ENCODE measurements around the gene LRRC4C. TPM values are rescaled to one million over a fixed set of nuclear protein-coding genes. Genes with fewer than 3 reads are reported as not detected.

Gene LRRC4C
- total RNA-seq, 6 experiments from 2014 or later, result not detected

DNA sequence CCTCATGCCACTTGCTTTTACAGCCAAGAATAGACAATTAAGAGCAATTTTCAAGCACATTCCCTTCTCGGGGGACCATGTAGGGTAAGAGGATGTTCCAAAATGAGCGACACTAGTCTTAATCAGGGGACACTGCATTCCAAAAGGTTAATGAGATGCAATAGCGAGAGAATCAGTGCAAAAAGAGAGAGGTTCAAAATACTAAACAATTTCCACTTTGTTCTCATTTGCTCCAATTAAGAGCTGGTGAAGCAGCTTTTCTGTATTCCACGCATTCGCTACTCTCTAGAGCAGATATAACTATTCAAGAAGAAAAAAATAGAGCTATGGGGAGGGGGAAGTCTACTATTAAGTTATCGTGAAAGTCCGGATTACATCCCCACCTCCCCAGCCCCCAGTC lies 811 bp downstream of the LRRC4C start:
- H3K36me3 Mint-ChIP-seq (ENCODE audit: low read depth), result no peaks in the 10 kb centered on the region
- no peak overlapping the region for H3K4me3 Mint-ChIP-seq
- H3K9me3 Mint-ChIP-seq, result no peaks in the 10 kb centered on the region
- no peak for DNase-seq
- no peaks in the 10 kb centered on the region for H3K4me1 Mint-ChIP-seq (ENCODE audit: low read depth)
- no peak overlapping the region for H3K27ac Mint-ChIP-seq
- peaks cover 3% of the 10 kb centered on the region; the same call in 1 of the 2 replicates for H3K27me3 Mint-ChIP-seq (ENCODE audit: insufficient read depth)
- TF ChIP-seq, protein P1, sequence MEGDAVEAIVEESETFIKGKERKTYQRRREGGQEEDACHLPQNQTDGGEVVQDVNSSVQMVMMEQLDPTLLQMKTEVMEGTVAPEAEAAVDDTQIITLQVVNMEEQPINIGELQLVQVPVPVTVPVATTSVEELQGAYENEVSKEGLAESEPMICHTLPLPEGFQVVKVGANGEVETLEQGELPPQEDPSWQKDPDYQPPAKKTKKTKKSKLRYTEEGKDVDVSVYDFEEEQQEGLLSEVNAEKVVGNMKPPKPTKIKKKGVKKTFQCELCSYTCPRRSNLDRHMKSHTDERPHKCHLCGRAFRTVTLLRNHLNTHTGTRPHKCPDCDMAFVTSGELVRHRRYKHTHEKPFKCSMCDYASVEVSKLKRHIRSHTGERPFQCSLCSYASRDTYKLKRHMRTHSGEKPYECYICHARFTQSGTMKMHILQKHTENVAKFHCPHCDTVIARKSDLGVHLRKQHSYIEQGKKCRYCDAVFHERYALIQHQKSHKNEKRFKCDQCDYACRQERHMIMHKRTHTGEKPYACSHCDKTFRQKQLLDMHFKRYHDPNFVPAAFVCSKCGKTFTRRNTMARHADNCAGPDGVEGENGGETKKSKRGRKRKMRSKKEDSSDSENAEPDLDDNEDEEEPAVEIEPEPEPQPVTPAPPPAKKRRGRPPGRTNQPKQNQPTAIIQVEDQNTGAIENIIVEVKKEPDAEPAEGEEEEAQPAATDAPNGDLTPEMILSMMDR (IDR thresholded peaks at IDR 0.05), result no peak

DNA sequence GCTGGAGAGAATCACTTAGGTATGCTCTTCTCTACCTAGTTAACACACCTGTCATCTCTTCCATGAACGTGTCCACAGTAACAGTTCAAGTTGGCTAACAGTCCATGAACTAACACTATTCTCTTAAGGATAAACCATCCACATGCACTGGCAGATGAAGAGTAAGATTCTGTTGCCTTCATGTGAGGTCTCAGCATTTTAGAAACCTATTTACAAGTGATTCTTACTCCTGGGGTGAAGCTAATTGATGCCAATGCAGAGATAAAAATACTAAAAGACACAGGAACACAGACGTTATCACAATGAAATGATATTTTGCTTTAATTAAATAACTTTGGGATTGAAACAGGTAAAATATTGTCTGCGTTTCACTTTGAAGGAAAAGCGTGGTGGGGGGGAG lies 1.3 kb downstream of the LRRC4C start:
- Mint-ChIP-seq H3K36me3 (ENCODE audit: low read depth) (no peaks in the 10 kb centered on the region), H3K27ac (no peak overlapping the region), H3K4me3 (no peak overlapping the region), H3K9me3 (no peaks in the 10 kb centered on the region), H3K27me3 (ENCODE audit: insufficient read depth) (peaks cover 3% of the 10 kb centered on the region; the same call in 1 of the 2 replicates), H3K4me1 (ENCODE audit: low read depth) (no peaks in the 10 kb centered on the region)
- TF ChIP-seq, protein P1 (IDR thresholded peaks at IDR 0.05), result no peak
- no peak for DNase-seq

DNA sequence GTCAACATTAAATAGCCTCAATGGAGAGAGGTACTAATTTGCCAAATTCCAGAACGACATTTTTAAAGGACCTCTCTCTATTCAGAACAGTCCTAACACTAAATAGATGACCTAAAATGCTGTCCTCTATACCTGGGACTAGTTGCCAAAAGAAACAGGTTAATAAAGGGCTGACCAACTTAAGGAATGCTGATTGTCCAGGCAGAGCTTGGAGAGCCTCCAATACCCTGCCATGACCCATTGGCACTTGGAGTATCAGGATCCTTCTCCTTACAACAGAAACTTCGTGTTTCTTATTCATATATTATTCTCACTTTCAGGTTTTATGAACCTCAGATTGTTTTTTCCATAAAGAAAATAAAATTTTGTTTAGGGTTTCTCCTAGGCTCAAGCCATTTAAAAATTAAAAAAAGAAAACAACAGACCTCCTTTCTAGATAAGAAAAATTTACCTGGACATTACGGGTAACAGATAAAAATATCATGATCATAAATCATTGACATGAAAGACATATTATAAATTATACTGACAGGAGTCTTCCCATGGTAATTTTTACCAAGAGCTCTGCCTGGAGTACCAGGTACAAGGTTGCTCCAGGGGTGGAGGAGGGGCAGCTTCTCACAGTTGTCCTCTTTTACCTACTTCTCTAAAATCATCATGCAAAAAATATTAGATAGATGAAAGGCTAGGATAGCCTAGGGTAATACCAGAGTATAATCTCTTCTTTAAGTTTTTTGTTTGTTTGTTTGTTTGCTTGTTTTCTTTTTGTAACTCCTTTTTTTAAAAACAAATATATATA lies 2.0 kb downstream of the LRRC4C start:
- no peak overlapping the region for H3K4me3 Mint-ChIP-seq
- H3K9me3 Mint-ChIP-seq, result no peaks in the 10 kb centered on the region
- H3K36me3 Mint-ChIP-seq (ENCODE audit: low read depth), result no peaks in the 10 kb centered on the region
- TF ChIP-seq, protein P1 (IDR thresholded peaks at IDR 0.05), result no peak
- H3K27me3 Mint-ChIP-seq (ENCODE audit: insufficient read depth), result peaks cover 3% of the 10 kb centered on the region; the same call in 1 of the 2 replicates
- H3K4me1 Mint-ChIP-seq (ENCODE audit: low read depth), result no peaks in the 10 kb centered on the region
- no peak overlapping the region for H3K27ac Mint-ChIP-seq
- no peak for DNase-seq

DNA sequence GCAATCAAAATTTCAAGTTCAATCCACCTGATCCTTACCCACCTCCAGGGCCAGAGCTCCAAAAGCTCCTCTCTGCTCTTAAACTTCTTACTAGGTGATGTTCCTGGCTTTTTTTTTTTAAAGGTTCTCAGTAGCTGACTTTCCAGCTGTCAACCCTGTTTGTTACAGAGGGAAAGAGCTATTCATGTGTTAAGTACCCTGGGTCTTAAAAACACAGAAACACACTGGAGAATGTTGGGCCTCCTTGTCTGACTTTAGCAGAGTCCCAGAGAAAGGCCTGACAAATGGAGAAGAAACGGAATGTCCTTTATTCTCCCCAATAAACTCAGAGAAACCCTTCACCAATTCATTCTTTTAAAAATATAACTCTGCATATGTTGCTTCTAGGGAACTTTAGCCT lies 3.2 kb downstream of the LRRC4C start:
- H3K36me3 Mint-ChIP-seq (ENCODE audit: low read depth), result no peaks in the 10 kb centered on the region
- H3K4me1 Mint-ChIP-seq (ENCODE audit: low read depth), result no peaks in the 10 kb centered on the region
- no peak overlapping the region for H3K27ac Mint-ChIP-seq
- no peak for DNase-seq
- TF ChIP-seq, protein P1 (IDR thresholded peaks at IDR 0.05), result no peak
- H3K4me3 Mint-ChIP-seq, result no peak overlapping the region
- H3K9me3 Mint-ChIP-seq, result no peaks in the 10 kb centered on the region; the same call in 1 of the 2 replicates
- H3K27me3 Mint-ChIP-seq (ENCODE audit: insufficient read depth), result peaks cover 3% of the 10 kb centered on the region; the same call in 1 of the 2 replicates

DNA sequence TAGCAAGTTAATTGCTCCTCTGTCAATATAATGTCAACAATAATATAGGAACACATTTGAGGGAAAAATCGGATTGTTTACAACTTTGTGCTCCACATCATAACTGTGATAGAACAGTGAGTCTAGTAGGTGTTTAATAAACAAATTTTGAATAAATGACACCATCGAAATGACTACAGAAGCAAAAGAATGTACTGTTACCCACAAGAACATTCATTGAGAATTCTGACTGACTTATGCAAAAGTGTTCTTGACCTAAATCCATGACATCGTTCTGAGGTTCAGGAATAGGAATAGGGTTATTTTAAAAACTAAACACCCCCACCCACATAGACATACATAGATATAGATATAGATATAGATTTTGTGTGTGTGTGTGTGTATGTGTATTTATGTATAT lies 8.4 kb downstream of the LRRC4C start:
- no peaks in the 10 kb centered on the region for H3K4me1 Mint-ChIP-seq (ENCODE audit: low read depth)
- no peaks in the 10 kb centered on the region for H3K27me3 Mint-ChIP-seq (ENCODE audit: insufficient read depth)
- TF ChIP-seq, protein P1 (IDR thresholded peaks at IDR 0.05), result no peak
- H3K4me3 Mint-ChIP-seq, result no peak overlapping the region
- H3K9me3 Mint-ChIP-seq, result no peaks in the 10 kb centered on the region; the same call in none of the 2 replicates
- no peak overlapping the region for H3K27ac Mint-ChIP-seq
- no peaks in the 10 kb centered on the region for H3K36me3 Mint-ChIP-seq (ENCODE audit: low read depth)
- DNase-seq, result no peak
